K562 (cell line): ENCODE data around the gene TMEM101.

Experiments
- AFF1 ChIP-seq, 2 experiments: fragments of 450-650 bp; IDR thresholded peaks; 2 replicates each; pipeline ENCODE4 v1.6.1; 2018; ENCODE audit warnings: mild to moderate bottlenecking in 2 of 2, low read depth in 1 of 2; ENCODE audit not compliant: partially characterized antibody in 2 of 2
- BACH1 ChIP-seq: fragments of 200-800 bp; sonication (Bioruptor generic); IDR thresholded peaks from 2 replicates; pipeline ENCODE4 v1.6.1; 2016; ENCODE audit warnings: missing genetic modification characterization, missing compliant biosample characterization
- CBX3 ChIP-seq, 2 experiments: IDR thresholded peaks; 1 replicate in 1 of 2; 2 replicates in 1 of 2; pipeline ENCODE4 v1.6.1; 2012; ENCODE audit warnings: inconsistent platforms in 2 of 2, low read length in 2 of 2, borderline replicate concordance in 1 of 2, control low read depth in 1 of 2
- CEBPG ChIP-seq, 3 experiments: fragments of 200-800 bp in 1 of 3; sonication (Bioruptor generic) in 1 of 3; sonication (generic) in 1 of 3; formaldehyde crosslinking in 1 of 3; IDR thresholded peaks in 2 of 3; conservative IDR thresholded peaks in 1 of 3; 2 replicates each; pipeline versions ENCODE4 v1.6.1 to v1.8.0; 2016 to 2022; ENCODE audit warnings: missing compliant biosample characterization in 2 of 3, missing genetic modification characterization in 2 of 3, mild to moderate bottlenecking in 1 of 3, missing genetic modification reagents in 1 of 3
- CREM ChIP-seq: IDR thresholded peaks from 2 replicates; pipeline ENCODE4 v1.6.1; 2014; ENCODE audit warnings: antibody characterized with exemption, low read depth
- HDAC6 ChIP-seq: IDR thresholded peaks from 2 replicates; pipeline ENCODE4 v1.6.1; 2012; ENCODE audit warnings: low read depth, mild to moderate bottlenecking, control low read depth, inconsistent platforms, low read length, moderate library complexity
- MTA2 ChIP-seq: fragments of 450-650 bp; IDR thresholded peaks from 2 replicates; pipeline ENCODE4 v1.6.1; 2016; ENCODE audit warnings: low read depth
- NCOR1 ChIP-seq: fragments of 450-650 bp; IDR thresholded peaks from 2 replicates; pipeline ENCODE4 v1.6.1; 2016; ENCODE audit warnings: mild to moderate bottlenecking, moderate library complexity
- PHF8 ChIP-seq: fragments of 200-600 bp; sonication (generic); IDR thresholded peaks from 2 replicates; pipeline ENCODE4 v1.6.1; 2012; ENCODE audit warnings: mixed run types, mild to moderate bottlenecking, inconsistent platforms, low read length, moderate library complexity, borderline replicate concordance
- RAD21 ChIP-seq, 2 experiments: fragments of 250-450 bp in 1 of 2; fragments of 450-650 bp in 1 of 2; sonication (Bioruptor Pico) in 1 of 2; formaldehyde crosslinking in 1 of 2; IDR thresholded peaks in 1 of 2; conservative IDR thresholded peaks in 1 of 2; 2 replicates each; pipeline versions ENCODE4 v1.4.0 to v1.8.0; 2020 to 2022; ENCODE audit warnings: mild to moderate bottlenecking in 2 of 2, moderate library complexity in 1 of 2
- TEAD2 ChIP-seq: fragments of 450-650 bp; IDR thresholded peaks from 2 replicates; pipeline ENCODE4 v1.6.1; 2016; ENCODE audit warnings: missing genetic modification characterization, control low read depth, missing compliant biosample characterization
- ZNF140 ChIP-seq: fragments of 250-450 bp; sonication (Bioruptor Pico); IDR thresholded peaks from 2 replicates; pipeline ENCODE4 v1.8.0; 2021; ENCODE audit warnings: moderate library complexity, mild to moderate bottlenecking, inconsistent platforms
- ZNF766 ChIP-seq: fragments of 200-800 bp; sonication (Bioruptor generic); conservative IDR thresholded peaks from 2 replicates; pipeline ENCODE4 v1.6.1; 2016; ENCODE audit warnings: missing genetic modification characterization, missing compliant biosample characterization
- TF ChIP-seq, protein P1 (sequence below): fragments of 250-450 bp; sonication (Bioruptor Pico); IDR thresholded peaks from 2 replicates; pipeline ENCODE4 v1.8.0; 2022; ENCODE audit warnings: inconsistent platforms, mild to moderate bottlenecking, moderate library complexity, borderline replicate concordance

- TF ChIP-seq NCOR1 (no peak), ZNF766 (no peak), TEAD2 (no peak), CREM (no peak), BACH1 (tag) (no peak), RAD21 (CRISPR knock-in tag; conservative IDR thresholded peaks at IDR 0.05 in 1 of 2, IDR thresholded peaks at IDR 0.05 in 1 of 2) (no peak), AFF1 (IDR thresholded peaks at IDR 0.05; ENCODE audit: low read depth in 1 of 2, partially characterized antibody in 2 of 2) (no peak), HDAC6 (no peak), CBX3 (IDR thresholded peaks at IDR 0.05; ENCODE audit: borderline replicate concordance in 1 of 2, low read length in 2 of 2) (no peak), CEBPG (CRISPR knock-in tag; IDR thresholded peaks at IDR 0.05) (no peak), CEBPG (tag; conservative IDR thresholded peaks at IDR 0.05 in 1 of 2, IDR thresholded peaks at IDR 0.05 in 1 of 2) (no peak), ZNF140 (no peak), MTA2 (no peak), PHF8 (no peak)
- TF ChIP-seq, protein P1, sequence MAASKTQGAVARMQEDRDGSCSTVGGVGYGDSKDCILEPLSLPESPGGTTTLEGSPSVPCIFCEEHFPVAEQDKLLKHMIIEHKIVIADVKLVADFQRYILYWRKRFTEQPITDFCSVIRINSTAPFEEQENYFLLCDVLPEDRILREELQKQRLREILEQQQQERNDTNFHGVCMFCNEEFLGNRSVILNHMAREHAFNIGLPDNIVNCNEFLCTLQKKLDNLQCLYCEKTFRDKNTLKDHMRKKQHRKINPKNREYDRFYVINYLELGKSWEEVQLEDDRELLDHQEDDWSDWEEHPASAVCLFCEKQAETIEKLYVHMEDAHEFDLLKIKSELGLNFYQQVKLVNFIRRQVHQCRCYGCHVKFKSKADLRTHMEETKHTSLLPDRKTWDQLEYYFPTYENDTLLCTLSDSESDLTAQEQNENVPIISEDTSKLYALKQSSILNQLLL = no peak
These were observed 52.8 kb downstream of the TMEM101 start for GRCh38 chr17:43961954-43962353.
